A549 treated with dexamethasone at 1 μM for 4 hours (cell line): ENCODE measurements around the gene RBM19. TPM values are rescaled to one million over a fixed set of nuclear protein-coding genes. Genes with fewer than 3 reads are reported as not detected.

ENCODE experiments used
- total RNA-seq: library from RNA; stranded (reverse); fragments of 200-300 nt; extraction: Qiagen RNA extraction; gene quantifications from 5 replicates; pipeline ENCODE4 v1.2.3, GENCODE V29; 2022

RBM19 gene, protein sequence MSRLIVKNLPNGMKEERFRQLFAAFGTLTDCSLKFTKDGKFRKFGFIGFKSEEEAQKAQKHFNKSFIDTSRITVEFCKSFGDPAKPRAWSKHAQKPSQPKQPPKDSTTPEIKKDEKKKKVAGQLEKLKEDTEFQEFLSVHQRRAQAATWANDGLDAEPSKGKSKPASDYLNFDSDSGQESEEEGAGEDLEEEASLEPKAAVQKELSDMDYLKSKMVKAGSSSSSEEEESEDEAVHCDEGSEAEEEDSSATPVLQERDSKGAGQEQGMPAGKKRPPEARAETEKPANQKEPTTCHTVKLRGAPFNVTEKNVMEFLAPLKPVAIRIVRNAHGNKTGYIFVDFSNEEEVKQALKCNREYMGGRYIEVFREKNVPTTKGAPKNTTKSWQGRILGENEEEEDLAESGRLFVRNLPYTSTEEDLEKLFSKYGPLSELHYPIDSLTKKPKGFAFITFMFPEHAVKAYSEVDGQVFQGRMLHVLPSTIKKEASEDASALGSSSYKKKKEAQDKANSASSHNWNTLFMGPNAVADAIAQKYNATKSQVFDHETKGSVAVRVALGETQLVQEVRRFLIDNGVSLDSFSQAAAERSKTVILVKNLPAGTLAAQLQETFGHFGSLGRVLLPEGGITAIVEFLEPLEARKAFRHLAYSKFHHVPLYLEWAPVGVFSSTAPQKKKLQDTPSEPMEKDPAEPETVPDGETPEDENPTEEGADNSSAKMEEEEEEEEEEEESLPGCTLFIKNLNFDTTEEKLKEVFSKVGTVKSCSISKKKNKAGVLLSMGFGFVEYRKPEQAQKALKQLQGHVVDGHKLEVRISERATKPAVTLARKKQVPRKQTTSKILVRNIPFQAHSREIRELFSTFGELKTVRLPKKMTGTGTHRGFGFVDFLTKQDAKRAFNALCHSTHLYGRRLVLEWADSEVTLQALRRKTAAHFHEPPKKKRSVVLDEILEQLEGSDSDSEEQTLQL
- total RNA-seq = 13.8 to 20.5 TPM (median 20.1 TPM) in 5 replicates

DNA sequence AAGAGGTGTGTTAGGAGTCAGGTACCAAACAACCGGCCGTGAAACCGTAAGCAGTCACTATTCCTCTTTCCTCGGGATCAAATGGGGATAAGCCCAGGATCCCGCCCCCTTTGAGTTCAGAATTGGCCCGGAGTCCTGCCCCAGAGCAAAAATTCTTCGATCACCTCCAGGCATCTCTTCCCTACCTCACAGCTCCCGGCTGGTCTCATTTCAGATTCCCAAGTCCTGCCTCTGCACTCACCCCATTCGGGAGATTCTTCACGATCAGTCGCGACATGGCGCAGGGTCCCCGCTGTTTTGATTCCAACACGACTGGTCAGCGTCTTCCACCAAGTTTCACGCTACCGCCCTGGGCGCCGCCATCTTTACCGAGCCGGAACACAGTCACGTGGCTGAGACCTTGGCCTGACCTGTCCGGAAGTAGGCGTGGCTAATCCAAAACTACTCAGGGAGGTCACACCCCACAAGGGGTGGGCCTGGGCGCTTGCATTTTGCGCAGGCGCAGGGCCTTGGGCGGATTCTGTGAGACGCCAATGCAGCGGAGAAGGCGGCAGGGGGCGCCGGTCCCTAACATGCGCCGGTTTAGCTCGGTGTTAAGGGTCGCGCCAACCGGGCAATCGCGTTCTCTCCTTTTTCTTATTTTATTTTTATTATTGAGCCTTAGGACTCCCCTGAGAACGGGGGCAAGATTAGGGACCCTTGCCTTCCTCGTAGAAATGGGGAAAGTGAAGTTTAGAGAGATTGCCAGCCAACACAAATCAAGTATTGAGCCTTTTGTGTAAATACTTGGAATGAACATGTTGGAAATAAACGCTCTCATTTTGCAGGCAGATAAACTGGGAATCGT is at the start of gene RBM19:
TSS of gene RBM19 (minus strand) at position 375 of the 847 bp plus-strand sequence. CDS start at position 277, 98 bp downstream.

